GM23338 (cell line): ENCODE results near the gene SDHAF3.

Experiments
- CREB1 ChIP-seq: fragments of 250-450 bp; sonication (Bioruptor Pico); IDR thresholded peaks from 2 replicates; pipeline ENCODE4 v1.5.0; 2020; ENCODE audit warnings: low read depth, mild to moderate bottlenecking, moderate library complexity
- CTCF ChIP-seq, 2 experiments: fragments of 200-600 bp in 1 of 2; sonication (generic) in 1 of 2; conservative IDR thresholded peaks; 2 replicates each; pipeline versions ENCODE4 v1.5.1 to v1.6.1; 2016 to 2017; ENCODE audit warnings: antibody characterized with exemption in 2 of 2, low read depth in 2 of 2, mild to moderate bottlenecking in 2 of 2, moderate library complexity in 1 of 2
- EZH2 ChIP-seq: fragments of 200-600 bp; sonication (generic); IDR thresholded peaks from one replicate; pipeline ENCODE4 v1.8.0; 2017; ENCODE audit warnings: antibody characterized with exemption, mild to moderate bottlenecking, low read depth; ENCODE audit not compliant: unreplicated experiment
- EZH2phosphoT487 ChIP-seq: fragments of 200-600 bp; sonication (generic); IDR thresholded peaks from one replicate; pipeline ENCODE4 v1.8.1; 2018; ENCODE audit warnings: antibody characterized with exemption; ENCODE audit not compliant: unreplicated experiment
- NANOG ChIP-seq: IDR thresholded peaks from 2 replicates; pipeline ENCODE4 v1.6.1; 2016; ENCODE audit warnings: antibody characterized with exemption, borderline replicate concordance
- POLR2AphosphoS5 ChIP-seq: IDR thresholded peaks from 2 replicates; pipeline ENCODE4 v1.6.1; 2016; ENCODE audit warnings: antibody characterized with exemption, low read depth
- REST ChIP-seq: IDR thresholded peaks from one replicate; pipeline ENCODE4 v1.6.1; 2018; ENCODE audit warnings: antibody characterized with exemption; ENCODE audit not compliant: unreplicated experiment
- STAT1 ChIP-seq: IDR thresholded peaks from one replicate; pipeline ENCODE4 v1.6.1; 2016; ENCODE audit warnings: antibody characterized with exemption; ENCODE audit not compliant: unreplicated experiment

GRCh38 chr7:97088364-97088763 is 29.1 kb upstream of the SDHAF3 start:
- no peak for TF ChIP-seq CTCF (conservative IDR thresholded peaks at IDR 0.05; ENCODE audit: low read depth in 2 of 2)
- no peak for TF ChIP-seq REST
- no peak for TF ChIP-seq POLR2AphosphoS5
- TF ChIP-seq EZH2phosphoT487, result no peak
- TF ChIP-seq CREB1 (CRISPR knock-in tag), result no peak
- TF ChIP-seq EZH2, result no peak
- no peak for TF ChIP-seq NANOG
- TF ChIP-seq STAT1, result no peak
